Measurements from ENCODE around the gene PTOV1. TPM values are rescaled to one million over a fixed set of nuclear protein-coding genes. Genes with fewer than 3 reads are reported as not detected.

The PTOV1 gene
- 36.4 and 49.5 TPM in 2 replicates for total RNA-seq

GRCh38 chr19:49850487-49851342 is at the start of gene PTOV1:
Gene PTOV1 (plus strand): TSS chr19:49851159.

GRCh38 chr19:49812997-49813861 is 37.7 kb upstream of the PTOV1 start, which contains the start of gene FUZ:
Gene FUZ (minus strand): TSS chr19:49813292. CDS start chr19:49813106, 186 bp downstream.

GRCh38 chr19:49817964-49818648 is 32.9 kb upstream of the PTOV1 start, which contains the start of gene MED25:
Gene MED25 (plus strand): TSS chr19:49818289. CDS start chr19:49818342, 53 bp downstream.

GRCh38 chr19:49866933-49867782 is 16.2 kb downstream of the PTOV1 start, which contains the start of gene PNKP:
Gene PNKP (minus strand): TSS chr19:49867576. CDS start chr19:49867204, 372 bp downstream.

GRCh38 chr19:49877020-49877878 is 26.3 kb downstream of the PTOV1 start, which contains the start of the genes AKT1S1 and TBC1D17:
Gene AKT1S1 (minus strand): TSS chr19:49877355. CDS start chr19:49873295, 4,060 bp downstream.
Gene TBC1D17 (plus strand): TSS chr19:49877702. CDS start chr19:49877724, 22 bp downstream.

GRCh38 chr19:49896863-49897621 is 46.1 kb downstream of the PTOV1 start, which contains the start of gene IL4I1:
Gene IL4I1 (minus strand): TSS chr19:49896887. CDS start chr19:49896160, 727 bp downstream.

Small RNA genes within 50 kb of the gene (small RNA-seq; reads per million reads assigned to genes)
- not detected for gene MIR4749

Other genes starting within 250 kb of the PTOV1 start
- gene RRAS, start 211.0 kb upstream of the PTOV1 start, total RNA-seq: 39.3 and 42.0 TPM in 2 replicates
- 15.4 and 19.9 TPM in 2 replicates for gene SCAF1, start 208.9 kb upstream of the PTOV1 start, total RNA-seq
- gene IRF3, start 185.3 kb upstream of the PTOV1 start, total RNA-seq: 47.5 and 53.3 TPM in 2 replicates
- 5.9 and 9.4 TPM in 2 replicates for gene BCL2L12, start 185.2 kb upstream of the PTOV1 start, total RNA-seq
- 341 and 403 TPM in 2 replicates for gene PRMT1, start 173.9 kb upstream of the PTOV1 start, total RNA-seq
- 0.73 and 1.2 TPM in 2 replicates for gene ADM5, start 161.6 kb upstream of the PTOV1 start, total RNA-seq
- gene CPT1C, start 160.0 kb upstream of the PTOV1 start, total RNA-seq: 16.0 and 22.0 TPM in 2 replicates
- gene TSKS, start 87.9 kb upstream of the PTOV1 start, total RNA-seq: 0.59 and 1.5 TPM in 2 replicates
- gene AP2A1, start 84.2 kb upstream of the PTOV1 start, total RNA-seq: 131 and 140 TPM in 2 replicates
- 16.4 and 23.1 TPM in 2 replicates for gene FUZ, start 37.9 kb upstream of the PTOV1 start, total RNA-seq
- 14.9 and 16.2 TPM in 2 replicates for gene MED25, start 32.9 kb upstream of the PTOV1 start, total RNA-seq
- 33.8 and 55.5 TPM in 2 replicates for gene PNKP, start 16.4 kb downstream of the PTOV1 start, total RNA-seq
- 13.2 and 13.5 TPM in 2 replicates for gene AKT1S1, start 26.2 kb downstream of the PTOV1 start, total RNA-seq
- gene TBC1D17, start 26.5 kb downstream of the PTOV1 start, total RNA-seq: 15.6 and 16.5 TPM in 2 replicates
- 0.20 and 1.1 TPM in 2 replicates for gene IL4I1, start 45.7 kb downstream of the PTOV1 start, total RNA-seq
- 5.9 and 6.8 TPM in 2 replicates for gene ATF5, start 78.0 kb downstream of the PTOV1 start, total RNA-seq
- gene NUP62, start 78.3 kb downstream of the PTOV1 start, total RNA-seq: 26.8 and 45.5 TPM in 2 replicates
- not detected in 2 replicates for gene SIGLEC11, start 110.0 kb downstream of the PTOV1 start, total RNA-seq
- gene VRK3, start 174.2 kb downstream of the PTOV1 start, total RNA-seq: 21.7 and 26.8 TPM in 2 replicates
- 9.6 and 12.5 TPM in 2 replicates for gene ZNF473, start 174.8 kb downstream of the PTOV1 start, total RNA-seq

All from subcutaneous preadipocyte (primary cell).